Activated CD4-positive, alpha-beta T cell treated with anti-CD3 and anti-CD28 coated beads, Interleukin-2, amount 10 ng/mL, durations not matched to agents 24 days and 14 days (primary cell): ENCODE data around the gene PPP4R2. TPM values are rescaled to one million over a fixed set of nuclear protein-coding genes. Genes with fewer than 3 reads are reported as not detected.
"Not testable (repeated sequence)": the region's sequence is repeated elsewhere in the genome, so short reads cannot be mapped to it uniquely, and the experiment has no call there.

Experiments used
- DNase-seq: peaks from one replicate; pipeline ENCODE4 v3.0.0; 2022
- H3K27ac Mint-ChIP-seq: one replicate; pipeline ENCODE4 v1.8.0; 2022; ENCODE audit warnings: mild to moderate bottlenecking, mixed read lengths
- H3K27me3 Mint-ChIP-seq: one replicate; pipeline ENCODE4 v1.8.0; 2022; ENCODE audit warnings: mixed read lengths
- H3K36me3 Mint-ChIP-seq: one replicate; pipeline ENCODE4 v1.8.0; 2022; ENCODE audit warnings: low read depth, mild to moderate bottlenecking, mixed read lengths
- H3K4me1 Mint-ChIP-seq: one replicate; pipeline ENCODE4 v1.8.0; 2021; ENCODE audit warnings: mixed read lengths
- H3K4me3 Mint-ChIP-seq: one replicate; pipeline ENCODE4 v1.8.0; 2022; ENCODE audit warnings: mild to moderate bottlenecking, moderate library complexity, mixed read lengths
- H3K9me3 Mint-ChIP-seq: one replicate; pipeline ENCODE4 v1.8.0; 2021; ENCODE audit warnings: mixed read lengths
- intact Hi-C: fragments of 100-400 bp; cut with micrococcal nuclease; formaldehyde crosslinking; loops from one replicate; pipeline ENCODE4 v1.15.1; 2023
- total RNA-seq: library from RNA; stranded (reverse); gene quantifications from 2 replicates; pipeline ENCODE4 v1.2.3, GENCODE V29; 2022

PPP4R2 gene
- total RNA-seq, 1 donor from 2014 or later: 105 TPM

- Mint-ChIP-seq H3K4me1 (peaks cover 9% of the 10 kb centered on the region), H3K27me3 (no peaks in the 10 kb centered on the region), H3K9me3 (no peaks in the 10 kb centered on the region), H3K27ac (no peak overlapping the region), H3K36me3 (peaks cover 8% of the 10 kb centered on the region), H3K4me3 (no peak overlapping the region)
- intact Hi-C loops: no loop called here
- no peak for DNase-seq
Measured at GRCh38 chr3:73049319-73049718, 52.7 kb downstream of the PPP4R2 start.

GRCh38 chr3:73052857-73053256 is 56.2 kb downstream of the PPP4R2 start:
- H3K9me3 Mint-ChIP-seq: no peaks in the 10 kb centered on the region
- intact Hi-C loops: no loop called here
- H3K36me3 Mint-ChIP-seq: peaks cover 6% of the 10 kb centered on the region
- no peak for DNase-seq
- H3K27ac Mint-ChIP-seq: no peak overlapping the region
- no peaks in the 10 kb centered on the region for H3K27me3 Mint-ChIP-seq
- peaks cover 1% of the 10 kb centered on the region for H3K4me1 Mint-ChIP-seq
- no peak overlapping the region for H3K4me3 Mint-ChIP-seq

- Mint-ChIP-seq H3K4me3 (no peak overlapping the region), H3K9me3 (no peaks in the 10 kb centered on the region), H3K36me3 (peaks cover 12% of the 10 kb centered on the region)
Measured at GRCh38 chr3:73055583-73055982, 59.0 kb downstream of the PPP4R2 start.

GRCh38 chr3:73056014-73056844 is 59.6 kb downstream of the PPP4R2 start:
- Mint-ChIP-seq H3K27me3 (no peaks in the 10 kb centered on the region), H3K4me3 (no peak overlapping the region), H3K36me3 (peaks cover 14% of the 10 kb centered on the region), H3K9me3 (no peaks in the 10 kb centered on the region), H3K4me1 (peaks cover 7% of the 10 kb centered on the region), H3K27ac (no peak overlapping the region)
- DNase-seq: no peak
- intact Hi-C loops: loop anchor here (1.0 kb wide), 2 partner anchors 59 to 117 kb away; no protein-coding TSS in a partner anchor

More at GRCh38 chr3:73055583-73055982, 59.0 kb downstream of the PPP4R2 start:
- H3K27ac Mint-ChIP-seq: no peak overlapping the region
- peaks cover 7% of the 10 kb centered on the region for H3K4me1 Mint-ChIP-seq
- intact Hi-C loops: no loop called here
- no peaks in the 10 kb centered on the region for H3K27me3 Mint-ChIP-seq
- peak; percentile 47 for DNase-seq

GRCh38 chr3:73056845-73057150 is 60.2 kb downstream of the PPP4R2 start:
- Mint-ChIP-seq H3K36me3 (peaks cover 16% of the 10 kb centered on the region), H3K4me3 (no peak overlapping the region), H3K9me3 (no peaks in the 10 kb centered on the region), H3K27me3 (no peaks in the 10 kb centered on the region), H3K27ac (no peak overlapping the region), H3K4me1 (peaks cover 7% of the 10 kb centered on the region)
- intact Hi-C loops: loop anchor here (1.0 kb wide), 2 partner anchors 59 to 117 kb away; no protein-coding TSS in a partner anchor
- DNase-seq: no peak

GRCh38 chr3:73060302-73060723 is 63.7 kb downstream of the PPP4R2 start:
- intact Hi-C loops: no loop called here
- Mint-ChIP-seq H3K36me3 (peaks cover 37% of the 10 kb centered on the region), H3K9me3 (no peaks in the 10 kb centered on the region), H3K4me1 (peaks cover 7% of the 10 kb centered on the region), H3K27ac (no peak overlapping the region), H3K27me3 (no peaks in the 10 kb centered on the region), H3K4me3 (no peak overlapping the region)
- DNase-seq: no peak

- no peaks in the 10 kb centered on the region for H3K9me3 Mint-ChIP-seq
- H3K27ac Mint-ChIP-seq: peak within 1 kb of the TSS; percentile 37
- peaks cover 44% of the 10 kb centered on the region for H3K36me3 Mint-ChIP-seq
- peaks cover 7% of the 10 kb centered on the region for H3K4me1 Mint-ChIP-seq
- intact Hi-C loops: no loop called here
- no peaks in the 10 kb centered on the region for H3K27me3 Mint-ChIP-seq
- H3K4me3 Mint-ChIP-seq: no peak within 1 kb of the TSS
- no peak for DNase-seq
Measured at GRCh38 chr3:73061416-73061815, 64.8 kb downstream of the PPP4R2 start, which contains the start of gene EBLN2. Gene EBLN2, plus strand, starts transcription at chr3:73061659. Its CDS starts 423 bp downstream, at chr3:73062082.

- intact Hi-C loops, H3K4me1 Mint-ChIP-seq, H3K9me3 Mint-ChIP-seq, H3K27me3 Mint-ChIP-seq, H3K4me3 Mint-ChIP-seq, DNase-seq, H3K27ac Mint-ChIP-seq: not testable (repeated sequence)
- H3K36me3 Mint-ChIP-seq: peaks cover 32% of the 10 kb centered on the region
Measured at GRCh38 chr3:73066243-73066642, 69.6 kb downstream of the PPP4R2 start.

GRCh38 chr3:73068419-73068818 is 71.8 kb downstream of the PPP4R2 start:
- Mint-ChIP-seq H3K27ac (no peak overlapping the region), H3K27me3 (no peaks in the 10 kb centered on the region), H3K36me3 (peaks cover 22% of the 10 kb centered on the region), H3K4me3 (no peak overlapping the region), H3K9me3 (no peaks in the 10 kb centered on the region), H3K4me1 (peaks cover 19% of the 10 kb centered on the region)
- DNase-seq: no peak
- intact Hi-C loops: no loop called here

GRCh38 chr3:73069187-73069586 is 72.6 kb downstream of the PPP4R2 start:
- peaks cover 20% of the 10 kb centered on the region for H3K4me1 Mint-ChIP-seq
- intact Hi-C loops: no loop called here
- H3K4me3 Mint-ChIP-seq: no peak overlapping the region
- no peaks in the 10 kb centered on the region for H3K27me3 Mint-ChIP-seq
- peaks cover 21% of the 10 kb centered on the region for H3K36me3 Mint-ChIP-seq
- no peak for DNase-seq
- H3K9me3 Mint-ChIP-seq: no peaks in the 10 kb centered on the region
- H3K27ac Mint-ChIP-seq: no peak overlapping the region

GRCh38 chr3:73069775-73070444 is 73.3 kb downstream of the PPP4R2 start:
- peaks cover 22% of the 10 kb centered on the region for H3K4me1 Mint-ChIP-seq
- no peaks in the 10 kb centered on the region for H3K9me3 Mint-ChIP-seq
- no peak overlapping the region for H3K4me3 Mint-ChIP-seq
- no peak overlapping the region for H3K27ac Mint-ChIP-seq
- peaks cover 14% of the 10 kb centered on the region for H3K36me3 Mint-ChIP-seq
- no peaks in the 10 kb centered on the region for H3K27me3 Mint-ChIP-seq
- intact Hi-C loops: no loop called here
- peak; percentile 49 for DNase-seq

GRCh38 chr3:73070675-73071575 is 74.3 kb downstream of the PPP4R2 start:
- H3K4me1 Mint-ChIP-seq: peaks cover 22% of the 10 kb centered on the region
- H3K36me3 Mint-ChIP-seq: peaks cover 6% of the 10 kb centered on the region
- H3K9me3 Mint-ChIP-seq: no peaks in the 10 kb centered on the region
- intact Hi-C loops: no loop called here
- H3K4me3 Mint-ChIP-seq: no peak overlapping the region
- DNase-seq: peak; percentile 55
- H3K27me3 Mint-ChIP-seq: no peaks in the 10 kb centered on the region
- no peak overlapping the region for H3K27ac Mint-ChIP-seq

- Mint-ChIP-seq H3K27me3 (no peaks in the 10 kb centered on the region), H3K36me3 (peaks cover 1% of the 10 kb centered on the region), H3K4me3 (no peak overlapping the region), H3K4me1 (peaks cover 22% of the 10 kb centered on the region), H3K9me3 (no peaks in the 10 kb centered on the region), H3K27ac (no peak overlapping the region)
- DNase-seq: peak; percentile 50
- intact Hi-C loops: no loop called here
Measured at GRCh38 chr3:73071952-73072351, 75.3 kb downstream of the PPP4R2 start.
